PFSK-1 (cell line): Measurements from ENCODE around the gene PIK3R3.

Experiments used
- FOXP2 ChIP-seq: optimal IDR thresholded peaks from 2 replicates; pipeline ENCODE3; 2011; ENCODE audit warnings: borderline replicate concordance, control low read depth, inconsistent platforms; ENCODE audit not compliant: insufficient read depth; ENCODE audit errors: extremely low read length, extremely low read depth
- POLR2AphosphoS5 ChIP-seq: IDR thresholded peaks from 2 replicates; pipeline ENCODE4 v1.6.1; 2012; ENCODE audit warnings: low read depth, mild to moderate bottlenecking, control low read depth, low read length, moderate library complexity
- SIN3A ChIP-seq: IDR thresholded peaks from 2 replicates; pipeline ENCODE4 v1.6.1; 2012; ENCODE audit warnings: mild to moderate bottlenecking, low read length, moderate library complexity, borderline replicate concordance; ENCODE audit not compliant: insufficient read depth
- TAF1 ChIP-seq: IDR thresholded peaks from 2 replicates; pipeline ENCODE4 v1.6.1; 2012; ENCODE audit warnings: low read length, control low read depth, borderline replicate concordance; ENCODE audit not compliant: insufficient read depth
- TF ChIP-seq, protein P1 (sequence below), 2 experiments: IDR thresholded peaks; 2 replicates each; pipeline versions ENCODE4 v1.6.1 to v1.8.0; 2011 to 2012; ENCODE audit warnings: low read depth in 2 of 2, low read length in 2 of 2, control low read depth in 1 of 2, inconsistent platforms in 1 of 2, mild to moderate bottlenecking in 1 of 2, moderate library complexity in 1 of 2; ENCODE audit not compliant: insufficient read depth in 1 of 2

PIK3R3 gene

DNA sequence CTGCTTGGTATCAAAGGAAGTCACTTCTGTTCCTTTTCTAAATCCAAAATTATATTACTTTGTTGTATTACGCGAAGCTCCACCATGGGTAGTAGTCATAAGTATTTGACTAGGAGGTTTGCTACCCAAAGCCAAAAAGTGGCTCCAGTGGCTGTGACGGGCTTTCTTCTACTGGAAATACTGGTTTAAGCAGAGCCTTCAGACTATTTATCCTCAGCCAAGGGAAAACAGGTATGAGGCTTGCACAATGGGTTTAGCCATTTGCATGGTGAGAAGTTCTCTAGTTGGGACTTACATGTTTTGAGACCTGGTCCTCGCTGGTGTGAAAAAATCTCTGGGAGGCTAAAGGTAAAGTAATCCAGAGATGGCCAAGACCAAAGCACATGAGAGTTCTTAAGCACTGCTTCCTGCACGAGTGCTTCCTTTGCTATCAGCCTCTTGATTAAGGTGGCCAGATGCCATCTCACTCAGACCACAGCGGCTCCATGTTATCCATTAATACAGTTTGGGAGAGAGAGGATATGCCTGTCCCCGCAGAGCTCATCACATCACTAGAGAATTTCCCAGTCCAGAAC lies 121.2 kb downstream of the PIK3R3 start:
- TF ChIP-seq FOXP2 (no peak), SIN3A (no peak), POLR2AphosphoS5 (no peak), TAF1 (no peak)
- TF ChIP-seq, protein P1, sequence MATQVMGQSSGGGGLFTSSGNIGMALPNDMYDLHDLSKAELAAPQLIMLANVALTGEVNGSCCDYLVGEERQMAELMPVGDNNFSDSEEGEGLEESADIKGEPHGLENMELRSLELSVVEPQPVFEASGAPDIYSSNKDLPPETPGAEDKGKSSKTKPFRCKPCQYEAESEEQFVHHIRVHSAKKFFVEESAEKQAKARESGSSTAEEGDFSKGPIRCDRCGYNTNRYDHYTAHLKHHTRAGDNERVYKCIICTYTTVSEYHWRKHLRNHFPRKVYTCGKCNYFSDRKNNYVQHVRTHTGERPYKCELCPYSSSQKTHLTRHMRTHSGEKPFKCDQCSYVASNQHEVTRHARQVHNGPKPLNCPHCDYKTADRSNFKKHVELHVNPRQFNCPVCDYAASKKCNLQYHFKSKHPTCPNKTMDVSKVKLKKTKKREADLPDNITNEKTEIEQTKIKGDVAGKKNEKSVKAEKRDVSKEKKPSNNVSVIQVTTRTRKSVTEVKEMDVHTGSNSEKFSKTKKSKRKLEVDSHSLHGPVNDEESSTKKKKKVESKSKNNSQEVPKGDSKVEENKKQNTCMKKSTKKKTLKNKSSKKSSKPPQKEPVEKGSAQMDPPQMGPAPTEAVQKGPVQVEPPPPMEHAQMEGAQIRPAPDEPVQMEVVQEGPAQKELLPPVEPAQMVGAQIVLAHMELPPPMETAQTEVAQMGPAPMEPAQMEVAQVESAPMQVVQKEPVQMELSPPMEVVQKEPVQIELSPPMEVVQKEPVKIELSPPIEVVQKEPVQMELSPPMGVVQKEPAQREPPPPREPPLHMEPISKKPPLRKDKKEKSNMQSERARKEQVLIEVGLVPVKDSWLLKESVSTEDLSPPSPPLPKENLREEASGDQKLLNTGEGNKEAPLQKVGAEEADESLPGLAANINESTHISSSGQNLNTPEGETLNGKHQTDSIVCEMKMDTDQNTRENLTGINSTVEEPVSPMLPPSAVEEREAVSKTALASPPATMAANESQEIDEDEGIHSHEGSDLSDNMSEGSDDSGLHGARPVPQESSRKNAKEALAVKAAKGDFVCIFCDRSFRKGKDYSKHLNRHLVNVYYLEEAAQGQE (IDR thresholded peaks at IDR 0.05; ENCODE audit: insufficient read depth in 1 of 2, low read depth in 2 of 2, low read length in 2 of 2) = no peak

DNA sequence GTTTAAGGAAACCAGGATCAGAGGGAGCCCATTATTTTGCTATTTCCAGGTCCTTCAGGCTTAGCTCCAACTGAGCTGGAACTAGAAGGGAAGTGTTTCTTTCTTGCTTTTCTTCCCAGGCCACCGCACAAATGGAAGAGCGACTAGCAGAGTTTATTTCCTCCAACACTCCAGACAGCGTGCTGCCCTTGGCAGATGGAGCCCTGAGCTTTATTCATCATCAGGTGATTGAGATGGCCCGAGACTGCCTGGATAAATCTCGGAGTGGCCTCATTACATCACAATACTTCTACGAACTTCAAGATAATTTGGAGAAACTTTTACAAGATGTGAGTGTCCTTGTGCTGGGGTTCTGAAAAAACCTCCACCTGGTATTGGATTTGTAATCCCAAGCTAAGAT lies 121.8 kb downstream of the PIK3R3 start:
- TF ChIP-seq SIN3A (no peak), FOXP2 (no peak), POLR2AphosphoS5 (no peak), TAF1 (no peak)
- TF ChIP-seq, protein P1 (IDR thresholded peaks at IDR 0.05; ENCODE audit: insufficient read depth in 1 of 2, low read depth in 2 of 2, low read length in 2 of 2) = no peak

DNA sequence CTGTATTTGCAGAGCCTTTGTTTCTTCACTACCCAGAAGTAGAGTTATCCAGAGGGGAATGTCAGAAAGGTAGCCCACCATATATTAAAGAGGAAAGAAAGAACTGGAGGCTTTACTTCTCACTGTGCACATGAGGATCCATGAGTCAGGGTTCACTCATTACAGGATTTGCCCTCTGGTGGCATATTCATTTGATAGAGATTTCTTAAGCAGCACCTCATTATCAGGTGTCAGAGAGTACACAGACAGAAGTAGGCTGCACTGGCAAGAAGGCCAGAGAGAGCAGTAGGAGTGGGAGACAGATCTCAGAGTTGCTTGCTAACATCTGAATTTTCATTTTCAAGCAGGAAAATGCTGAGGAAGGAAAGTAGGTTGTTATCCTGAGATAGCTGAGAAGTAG lies 123.8 kb downstream of the PIK3R3 start:
- TF ChIP-seq FOXP2 (no peak), POLR2AphosphoS5 (no peak)
- TF ChIP-seq, protein P1 (IDR thresholded peaks at IDR 0.05; ENCODE audit: insufficient read depth in 1 of 2, low read depth in 2 of 2, low read length in 2 of 2) = no peak

- TF ChIP-seq, protein P1 (IDR thresholded peaks at IDR 0.05; ENCODE audit: insufficient read depth in 1 of 2, low read depth in 2 of 2, low read length in 2 of 2) = no peak
- TF ChIP-seq POLR2AphosphoS5 (no peak), SIN3A (no peak), TAF1 (no peak)
Observed at GRCh38 chr1:46005594-46005993, 126.8 kb downstream of the PIK3R3 start.

GRCh38 chr1:46004492-46004891 lies 127.9 kb downstream of the PIK3R3 start:
- TF ChIP-seq, protein P1 (IDR thresholded peaks at IDR 0.05; ENCODE audit: insufficient read depth in 1 of 2, low read depth in 2 of 2, low read length in 2 of 2) = no peak
- no peak for TF ChIP-seq POLR2AphosphoS5
- TF ChIP-seq SIN3A = no peak
- no peak for TF ChIP-seq TAF1
- TF ChIP-seq FOXP2 = no peak
